Activated naive CD8-positive, alpha-beta T cell treated with anti-CD3 and anti-CD28 coated beads, Interleukin-2, amount 50 U/mL, for 24 hours (primary cell): ENCODE results near the gene SMIM35.
A peak's percentile ranks its signal among the peaks of the same experiment; 100 is the strongest.
"Not testable (repeated sequence)": the region's sequence is repeated elsewhere in the genome, so short reads cannot be mapped to it uniquely, and the experiment has no call there.

Source experiments
- ATAC-seq: fragments of 150-1000 bp; cut with Tn5 transposase; one replicate; pipeline ENCODE4 v1.10.0; 2021
- DNase-seq: peaks from one replicate; pipeline ENCODE4 v3.0.0; 2021
- H3K27ac Mint-ChIP-seq: one replicate; pipeline ENCODE4 v1.8.0; 2021; ENCODE audit warnings: mild to moderate bottlenecking, mixed read lengths
- H3K27me3 Mint-ChIP-seq: one replicate; pipeline ENCODE4 v1.8.0; 2021; ENCODE audit warnings: mixed read lengths
- H3K36me3 Mint-ChIP-seq: one replicate; pipeline ENCODE4 v1.8.0; 2021; ENCODE audit warnings: low read depth, mixed read lengths
- H3K4me1 Mint-ChIP-seq: one replicate; pipeline ENCODE4 v1.8.0; 2021; ENCODE audit warnings: mixed read lengths
- H3K4me3 Mint-ChIP-seq: one replicate; pipeline ENCODE4 v1.8.0; 2021; ENCODE audit warnings: mild to moderate bottlenecking, moderate library complexity, mixed read lengths
- H3K9me3 Mint-ChIP-seq: one replicate; pipeline ENCODE4 v1.8.0; 2021; ENCODE audit warnings: mixed read lengths

SMIM35 gene

GRCh38 chr11:118017631-118018315 lies 69.0 kb downstream of the SMIM35 start:
- Mint-ChIP-seq H3K4me1 (peaks cover 42% of the 10 kb centered on the region), H3K9me3 (peaks cover 44% of the 10 kb centered on the region), H3K27me3 (no peaks in the 10 kb centered on the region), H3K36me3 (peaks cover 27% of the 10 kb centered on the region), H3K27ac (no peak overlapping the region), H3K4me3 (no peak overlapping the region)
- no peak for ATAC-seq
- no peak for DNase-seq

DNA sequence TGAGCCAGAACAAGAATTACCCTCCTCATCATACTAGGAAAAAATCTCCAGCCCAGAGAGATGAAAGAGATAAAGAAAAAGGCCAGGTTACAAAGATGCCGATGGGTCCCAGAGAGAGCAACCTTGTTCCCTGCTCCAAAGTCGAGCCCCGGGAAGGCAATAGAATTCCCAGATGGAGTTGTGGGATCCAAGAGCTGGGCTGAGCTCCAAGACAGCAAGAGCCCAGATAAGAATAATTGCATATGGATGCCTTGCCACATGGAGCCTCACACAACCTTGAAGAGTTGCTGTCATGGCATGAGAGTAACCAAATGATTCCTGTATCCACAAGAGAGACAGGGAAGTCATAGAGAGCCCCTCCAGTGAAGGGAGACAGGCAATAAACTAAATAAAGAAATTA lies 69.7 kb downstream of the SMIM35 start:
- Mint-ChIP-seq H3K4me1 (peaks cover 49% of the 10 kb centered on the region), H3K36me3 (peaks cover 27% of the 10 kb centered on the region), H3K9me3 (peaks cover 44% of the 10 kb centered on the region), H3K27me3 (no peaks in the 10 kb centered on the region), H3K4me3 (no peak overlapping the region), H3K27ac (no peak overlapping the region)
- DNase-seq = no peak
- ATAC-seq = no peak

DNA sequence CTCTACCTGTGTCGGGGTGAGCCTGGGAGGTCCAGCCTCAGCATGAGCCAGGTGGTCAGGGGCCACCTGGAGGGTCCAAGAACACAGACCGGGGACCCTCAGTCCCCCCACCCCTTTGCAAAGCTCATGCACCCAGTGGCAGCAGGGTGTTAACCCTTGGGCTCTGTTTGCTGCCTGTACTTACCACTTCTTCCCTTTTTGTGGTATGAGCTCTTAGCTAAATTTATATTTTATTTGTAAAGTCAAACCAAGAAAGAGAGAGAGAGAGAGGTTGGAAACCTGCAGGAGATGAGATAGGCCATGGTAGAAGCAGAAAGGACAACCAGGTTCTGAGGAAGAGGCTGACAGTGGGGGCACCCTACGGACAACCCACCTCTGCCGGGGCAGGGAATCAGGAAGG lies 70.7 kb downstream of the SMIM35 start:
- DNase-seq (no peak), ATAC-seq (no peak)
- Mint-ChIP-seq H3K27me3 (no peaks in the 10 kb centered on the region), H3K36me3 (peaks cover 27% of the 10 kb centered on the region), H3K9me3 (peaks cover 37% of the 10 kb centered on the region), H3K4me1 (peaks cover 59% of the 10 kb centered on the region), H3K27ac (peak overlapping the region; percentile 50), H3K4me3 (peak overlapping the region; percentile 33)

- Mint-ChIP-seq H3K27me3 (no peaks in the 10 kb centered on the region), H3K27ac (peak overlapping the region; percentile 50), H3K9me3 (peaks cover 34% of the 10 kb centered on the region), H3K4me1 (peaks cover 66% of the 10 kb centered on the region), H3K4me3 (peak overlapping the region; percentile 33), H3K36me3 (peaks cover 24% of the 10 kb centered on the region)
- DNase-seq = peak; percentile 51
- ATAC-seq = peak; percentile 68
Measured at GRCh38 chr11:118015385-118015841, 71.3 kb downstream of the SMIM35 start.

DNA sequence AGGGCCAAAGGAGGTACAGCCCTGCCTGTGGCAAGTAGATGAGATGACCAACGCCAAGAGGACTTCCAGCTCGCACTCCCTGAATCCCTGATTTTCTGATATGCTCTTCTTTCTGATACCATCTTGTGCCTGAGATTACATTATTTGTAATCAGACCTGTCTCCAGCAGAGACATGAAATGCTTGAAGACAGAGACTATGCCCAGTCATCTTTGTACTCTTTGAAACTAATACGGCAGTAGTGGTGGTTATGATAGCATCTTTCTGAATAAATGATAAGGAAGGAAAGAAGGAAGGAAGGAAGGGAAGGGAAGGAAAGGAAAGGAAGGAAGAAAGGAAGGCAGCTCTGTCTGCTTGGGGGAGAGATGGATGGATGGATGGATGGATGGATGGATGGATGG lies 72.7 kb downstream of the SMIM35 start:
- Mint-ChIP-seq H3K4me1 (peaks cover 75% of the 10 kb centered on the region), H3K9me3 (peaks cover 26% of the 10 kb centered on the region), H3K27ac (no peak overlapping the region), H3K4me3 (no peak overlapping the region), H3K27me3 (no peaks in the 10 kb centered on the region), H3K36me3 (peaks cover 22% of the 10 kb centered on the region)
- ATAC-seq (no peak), DNase-seq (no peak)

GRCh38 chr11:118012083-118012669 lies 74.6 kb downstream of the SMIM35 start:
- peaks cover 11% of the 10 kb centered on the region for H3K36me3 Mint-ChIP-seq
- peak overlapping the region; percentile 41 for H3K27ac Mint-ChIP-seq
- H3K4me1 Mint-ChIP-seq = peaks cover 94% of the 10 kb centered on the region
- DNase-seq (no peak), ATAC-seq (peak; percentile 55)
- peaks cover 14% of the 10 kb centered on the region for H3K9me3 Mint-ChIP-seq
- no peaks in the 10 kb centered on the region for H3K27me3 Mint-ChIP-seq
- H3K4me3 Mint-ChIP-seq = no peak overlapping the region

DNA sequence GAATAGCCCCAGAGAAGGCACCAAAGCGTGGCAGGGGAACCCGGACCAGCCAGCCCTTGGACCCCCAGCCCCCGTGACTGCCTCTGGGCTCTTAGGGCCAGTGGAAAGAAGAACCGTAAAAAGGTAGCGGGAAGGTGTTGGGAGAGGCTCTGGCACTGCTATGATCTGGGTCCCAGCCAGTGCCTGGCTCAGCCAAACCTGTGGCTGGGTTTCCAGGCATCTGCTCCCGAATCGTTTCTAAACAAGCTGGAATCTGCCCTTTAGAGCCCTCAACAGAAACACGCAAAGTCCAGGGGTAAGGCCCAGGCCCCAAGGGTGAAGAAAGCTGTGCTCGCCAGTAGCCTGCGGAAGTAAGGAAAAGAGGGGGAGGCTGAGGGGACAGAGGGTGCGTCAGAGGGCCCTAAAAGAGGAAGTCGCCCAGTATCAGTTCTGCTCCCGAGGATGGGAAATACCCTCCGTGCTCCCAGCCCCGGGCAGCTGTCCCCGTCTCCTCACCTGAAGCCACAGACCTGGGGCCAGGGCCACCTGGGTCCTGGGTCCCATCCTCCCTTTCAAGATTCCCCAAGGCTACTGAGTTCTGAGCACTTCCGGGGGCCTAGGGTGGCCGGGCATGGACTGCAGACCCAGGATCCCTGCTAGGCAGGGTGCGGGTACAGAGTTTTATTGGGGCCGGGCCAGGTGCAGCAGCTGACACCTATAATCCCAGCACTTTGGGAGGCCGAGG lies 75.9 kb downstream of the SMIM35 start:
- Mint-ChIP-seq H3K4me1 (peaks cover 95% of the 10 kb centered on the region), H3K4me3 (no peak overlapping the region), H3K9me3 (peaks cover 9% of the 10 kb centered on the region), H3K36me3 (peaks cover 2% of the 10 kb centered on the region), H3K27ac (peak overlapping the region; percentile 69), H3K27me3 (no peaks in the 10 kb centered on the region)
- peak; percentile 20 for ATAC-seq
- DNase-seq = no peak

DNA sequence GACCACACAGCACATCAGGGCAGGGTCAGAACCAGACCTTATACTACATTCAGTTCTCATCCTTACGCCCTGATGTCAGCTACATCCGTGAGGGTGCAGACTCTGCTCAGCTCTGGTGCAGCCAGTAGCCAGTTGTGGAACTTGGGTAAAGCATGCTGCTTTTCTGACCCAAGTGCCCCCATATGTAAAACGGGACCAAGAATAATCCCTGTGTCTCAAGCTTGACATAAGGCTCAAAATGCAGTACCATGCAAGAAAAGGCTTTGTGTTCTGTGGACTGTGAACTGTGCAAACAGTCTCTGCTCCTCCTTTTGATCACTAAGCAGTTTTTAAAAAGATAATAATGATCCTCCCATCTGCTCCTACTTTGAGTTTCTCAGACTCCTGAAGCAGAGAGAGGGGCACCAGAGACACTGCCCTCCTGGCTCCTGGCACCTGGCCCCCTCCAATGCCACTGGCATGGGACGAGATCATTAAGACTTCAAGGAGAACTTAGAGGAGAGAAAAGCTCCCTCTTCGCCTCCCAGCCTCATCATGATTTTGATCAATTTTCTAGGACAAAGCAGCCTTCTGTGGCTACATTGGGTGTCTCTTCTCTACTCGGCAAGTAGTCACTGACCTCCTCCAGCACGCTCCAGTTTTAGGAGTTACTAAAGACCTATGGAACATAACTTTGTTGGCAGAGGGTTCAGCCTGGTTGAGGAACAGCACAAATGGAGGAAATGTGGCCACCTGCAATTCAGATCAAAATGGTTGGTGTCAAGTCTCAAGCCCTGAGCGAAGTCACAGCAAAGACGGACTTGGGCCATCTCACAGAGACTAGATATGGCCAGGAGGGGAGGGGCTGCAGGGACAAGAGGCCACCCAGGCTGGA lies 76.7 kb downstream of the SMIM35 start:
- Mint-ChIP-seq H3K4me3 (no peak overlapping the region), H3K36me3 (no peaks in the 10 kb centered on the region), H3K27ac (peak overlapping the region; percentile 59), H3K27me3 (no peaks in the 10 kb centered on the region), H3K9me3 (peaks cover 8% of the 10 kb centered on the region), H3K4me1 (peaks cover 95% of the 10 kb centered on the region)
- DNase-seq (no peak), ATAC-seq (no peak)

DNA sequence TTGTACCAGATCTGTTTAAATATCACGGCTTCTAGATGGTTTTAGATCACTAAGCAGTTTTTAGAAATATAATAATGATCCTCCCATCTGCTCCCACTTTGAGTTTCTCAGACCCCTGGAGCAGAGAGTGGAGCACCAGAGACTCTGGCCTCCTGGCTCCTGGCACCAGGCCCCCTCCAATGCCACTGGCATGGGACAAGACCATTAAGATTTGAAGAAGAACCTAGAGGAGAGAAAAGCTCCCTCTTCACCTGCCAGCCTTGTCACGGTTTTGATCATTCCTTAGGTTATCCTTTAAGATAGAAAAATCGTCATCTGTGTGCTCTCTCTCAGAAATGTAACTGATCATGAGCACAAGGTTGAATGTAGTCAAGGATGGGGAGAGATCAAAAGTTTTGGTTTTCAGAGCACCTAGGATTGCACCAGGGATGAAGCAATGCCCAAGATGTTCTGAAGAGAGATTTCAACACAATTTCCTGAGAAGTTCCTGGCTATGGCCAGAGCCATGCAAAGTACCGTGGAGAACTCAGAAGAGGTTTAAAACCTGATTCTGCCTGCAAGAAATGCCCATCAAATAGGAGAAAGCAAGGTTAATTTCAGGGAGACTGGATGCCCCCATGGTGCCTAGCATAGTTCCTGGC lies 78.4 kb downstream of the SMIM35 start:
- no peaks in the 10 kb centered on the region for H3K27me3 Mint-ChIP-seq
- peaks cover 7% of the 10 kb centered on the region for H3K36me3 Mint-ChIP-seq
- H3K4me3 Mint-ChIP-seq = peak overlapping the region; percentile 44
- no peak for DNase-seq
- peak overlapping the region; percentile 64 for H3K27ac Mint-ChIP-seq
- ATAC-seq = no peak
- H3K9me3 Mint-ChIP-seq = peaks cover 9% of the 10 kb centered on the region
- peaks cover 95% of the 10 kb centered on the region for H3K4me1 Mint-ChIP-seq

DNA sequence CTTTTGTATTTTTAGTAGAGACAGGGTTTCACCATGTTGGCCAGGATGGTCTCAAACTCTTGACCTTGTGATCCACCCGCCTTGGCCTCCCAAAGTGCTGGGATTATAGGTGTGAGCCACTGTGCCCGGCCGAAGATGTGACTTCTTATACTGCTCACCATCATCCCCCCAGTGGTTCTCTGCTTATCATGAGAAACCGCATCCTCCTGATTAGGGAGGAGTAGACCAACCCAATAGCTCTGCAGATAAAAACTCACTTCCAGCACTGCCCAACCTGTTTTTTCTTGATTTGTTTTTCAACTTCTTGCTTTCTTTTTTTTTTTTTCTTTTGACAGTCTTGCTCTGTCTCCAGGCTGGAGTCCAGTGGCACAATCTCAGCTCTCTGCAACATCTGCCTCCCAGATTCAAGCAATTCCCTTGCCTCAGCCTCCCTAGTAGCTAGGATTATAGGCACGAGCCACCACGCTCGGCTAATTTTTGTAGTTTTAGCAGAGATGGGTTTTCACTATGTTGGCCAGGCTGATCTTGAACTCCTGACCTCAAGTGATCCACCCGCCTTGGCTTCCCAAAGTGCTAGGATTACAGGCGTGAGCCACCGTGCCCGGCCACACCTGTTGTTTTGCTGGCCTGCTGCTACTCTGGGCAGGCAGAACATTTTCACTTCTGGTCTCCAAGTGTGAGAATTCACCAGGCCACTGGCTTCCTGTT lies 79.0 kb downstream of the SMIM35 start:
- H3K36me3 Mint-ChIP-seq, H3K9me3 Mint-ChIP-seq, H3K4me3 Mint-ChIP-seq, H3K27me3 Mint-ChIP-seq, ATAC-seq, DNase-seq: not testable (repeated sequence)
- peak overlapping the region; percentile 64 for H3K27ac Mint-ChIP-seq
- peaks cover 95% of the 10 kb centered on the region for H3K4me1 Mint-ChIP-seq

DNA sequence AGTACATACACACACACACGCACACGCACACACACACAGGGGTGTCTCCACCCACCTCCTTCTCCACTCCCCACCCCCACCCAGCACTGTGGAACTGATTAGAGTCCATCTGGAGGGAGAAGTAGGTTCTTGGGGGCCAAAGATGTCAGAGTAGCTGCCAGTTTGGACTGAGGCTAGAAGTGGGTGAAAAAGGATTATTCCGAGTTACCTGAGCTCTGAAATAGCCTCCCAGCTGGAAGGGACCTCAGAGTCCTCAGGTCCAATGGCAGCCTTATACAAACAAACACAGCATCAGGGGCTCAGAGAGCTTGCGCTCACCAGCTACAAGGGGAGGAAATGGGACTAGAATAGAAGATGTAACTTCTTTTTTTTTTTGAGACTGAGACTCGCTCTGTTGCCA lies 79.7 kb downstream of the SMIM35 start:
- ATAC-seq = no peak
- H3K4me1 Mint-ChIP-seq = peaks cover 95% of the 10 kb centered on the region
- peaks cover 9% of the 10 kb centered on the region for H3K36me3 Mint-ChIP-seq
- H3K27ac Mint-ChIP-seq = peak overlapping the region; percentile 60
- no peaks in the 10 kb centered on the region for H3K27me3 Mint-ChIP-seq
- no peak overlapping the region for H3K4me3 Mint-ChIP-seq
- no peak for DNase-seq
- peaks cover 9% of the 10 kb centered on the region for H3K9me3 Mint-ChIP-seq

DNA sequence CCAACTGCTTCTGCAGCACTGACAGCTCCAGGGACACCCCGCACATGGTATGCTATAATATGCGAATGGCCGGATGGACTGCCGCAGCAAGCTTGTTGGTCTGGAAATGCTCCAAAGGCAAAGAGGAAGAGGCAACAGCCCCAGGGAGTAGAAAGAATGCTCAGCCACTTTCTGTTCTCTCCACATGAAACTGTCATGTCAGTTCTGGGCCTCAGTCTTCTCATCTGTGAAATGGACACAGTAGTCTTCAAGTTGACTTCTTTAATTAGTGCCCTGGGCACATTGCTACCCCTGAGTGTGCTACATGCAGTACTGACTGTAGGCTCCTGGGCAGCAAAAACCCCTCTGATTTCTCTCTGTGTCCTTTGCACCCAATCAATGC lies 80.6 kb downstream of the SMIM35 start:
- Mint-ChIP-seq H3K27me3 (no peaks in the 10 kb centered on the region), H3K27ac (no peak overlapping the region), H3K36me3 (peaks cover 14% of the 10 kb centered on the region), H3K4me1 (peaks cover 95% of the 10 kb centered on the region), H3K9me3 (peaks cover 9% of the 10 kb centered on the region), H3K4me3 (no peak overlapping the region)
- DNase-seq (no peak), ATAC-seq (no peak)

DNA sequence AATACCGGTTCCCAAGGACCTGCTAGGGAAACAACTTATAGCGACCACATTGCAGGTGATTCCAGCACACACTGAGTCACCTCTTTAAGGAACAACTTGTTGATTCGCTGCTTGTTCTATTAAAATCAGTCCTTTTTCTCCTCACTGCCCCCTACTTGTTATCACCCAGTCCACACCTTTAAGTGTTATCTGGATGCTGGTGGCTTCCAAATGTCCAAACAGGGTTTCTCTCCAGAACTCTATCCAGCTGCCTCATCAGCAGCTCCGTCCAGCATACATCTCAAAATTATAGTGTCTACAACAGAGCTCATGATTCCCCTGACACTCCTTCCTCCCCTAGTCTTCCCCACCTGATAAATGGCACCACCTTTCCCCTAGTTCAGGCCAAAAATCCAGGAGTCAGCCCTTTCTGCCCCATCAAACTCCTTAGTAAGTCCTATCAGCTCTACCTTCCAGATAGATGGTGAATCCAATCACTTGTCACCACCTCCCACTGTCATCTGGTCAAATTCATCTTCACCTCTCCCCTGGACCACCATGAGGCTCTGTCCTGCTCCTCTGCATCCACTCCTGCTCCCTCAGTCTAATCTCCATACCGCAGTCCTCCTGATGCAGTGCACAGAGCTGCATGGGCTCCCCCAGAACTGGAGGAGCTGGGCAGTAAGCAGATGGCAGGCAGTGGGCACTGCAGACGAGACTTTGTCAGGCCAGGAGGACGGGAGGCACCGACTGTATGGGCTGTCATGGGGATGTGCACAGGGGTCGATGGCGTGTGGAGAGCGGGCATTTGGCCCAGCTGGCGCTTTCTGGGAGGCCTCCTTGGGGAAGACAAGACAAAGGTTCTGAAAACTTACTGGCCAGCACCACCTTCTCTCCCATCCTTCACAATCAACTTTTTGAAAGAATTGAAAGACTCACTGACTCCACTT lies 81.3 kb downstream of the SMIM35 start:
- ATAC-seq (no peak), DNase-seq (no peak)
- H3K9me3 Mint-ChIP-seq = peaks cover 9% of the 10 kb centered on the region
- no peak overlapping the region for H3K4me3 Mint-ChIP-seq
- peaks cover 95% of the 10 kb centered on the region for H3K4me1 Mint-ChIP-seq
- H3K36me3 Mint-ChIP-seq = peaks cover 15% of the 10 kb centered on the region
- peak overlapping the region; percentile 60 for H3K27ac Mint-ChIP-seq
- H3K27me3 Mint-ChIP-seq = no peaks in the 10 kb centered on the region
